ENCODE measurements around the gene ZMAT5. TPM values are rescaled to one million over a fixed set of nuclear protein-coding genes. Genes with fewer than 3 reads are reported as not detected.

Gene ZMAT5
- total RNA-seq, 1 experiment from 2014 or later: 24.2 TPM

- Histone ChIP-seq H3K9ac (ENCODE audit: low read length) (no peak overlapping the region), H3K9me2 (replicated peaks; ENCODE audit: low read length) (no peaks in the 10 kb centered on the region), H4K20me1 (ENCODE audit: low read length) (no peaks in the 10 kb centered on the region), H3K4me3 (ENCODE audit: low read length) (no peak overlapping the region), H3K4me1 (ENCODE audit: insufficient read depth, low read length) (peaks cover 21% of the 10 kb centered on the region), H2AFZ (ENCODE audit: low read length) (no peak overlapping the region), H3K27me3 (ENCODE audit: low read length) (no peaks in the 10 kb centered on the region), H3K36me3 (ENCODE audit: low read depth, low read length) (peaks cover 5% of the 10 kb centered on the region), H3K27ac (ENCODE audit: low read length) (no peak overlapping the region), H3K79me2 (ENCODE audit: low read length) (peaks cover 41% of the 10 kb centered on the region), H3K4me2 (ENCODE audit: low read length) (no peak overlapping the region; the same call in 1 of the 2 replicates), H3K9me3 (ENCODE audit: low read length) (no peaks in the 10 kb centered on the region), H3F3A (ENCODE audit: low read length, unreplicated experiment) (no peaks in the 10 kb centered on the region)
- TF ChIP-seq EZH2phosphoT487 (IDR thresholded peaks at IDR 0.05; ENCODE audit: borderline replicate concordance, low read length): no peak
- DNase-seq (no peak), ATAC-seq (no peak)
- intact Hi-C loops (cut with micrococcal nuclease): loop anchor here (10.0 kb wide), 2 partner anchors 65 to 135 kb away; partner anchors contain the start of gene ASCC2
- ChIA-PET POLR2A (ENCODE audit: unreplicated experiment) (no interaction called here), CTCF (no interaction called here)
- BruUV-seq (replicated peaks): no TSS peak
Observed at GRCh38 chr22:29769723-29770321, 3.0 kb upstream of the ZMAT5 start.

GRCh38 chr22:29768052-29768693 lies 1.4 kb upstream of the ZMAT5 start:
- ATAC-seq (no peak), DNase-seq (no peak)
- Histone ChIP-seq H2AFZ (ENCODE audit: low read length) (no peak overlapping the region), H3K9ac (ENCODE audit: low read length) (peak overlapping the region; percentile 99), H3K79me2 (ENCODE audit: low read length) (peaks cover 41% of the 10 kb centered on the region), H3K36me3 (ENCODE audit: low read depth, low read length) (peaks cover 5% of the 10 kb centered on the region), H3K4me3 (ENCODE audit: low read length) (peak overlapping the region; percentile 100), H3K9me2 (replicated peaks; ENCODE audit: low read length) (no peaks in the 10 kb centered on the region), H4K20me1 (ENCODE audit: low read length) (no peaks in the 10 kb centered on the region), H3K4me1 (ENCODE audit: insufficient read depth, low read length) (peaks cover 17% of the 10 kb centered on the region), H3K27ac (ENCODE audit: low read length) (0 out of 2 replicates have a peak overlapping the region, but pooled peaks have one; percentile 79), H3K9me3 (ENCODE audit: low read length) (no peaks in the 10 kb centered on the region), H3K4me2 (ENCODE audit: low read length) (peak overlapping the region; percentile 91), H3K27me3 (ENCODE audit: low read length) (no peaks in the 10 kb centered on the region), H3F3A (ENCODE audit: low read length, unreplicated experiment) (no peaks in the 10 kb centered on the region)
- no TSS peak for BruUV-seq (replicated peaks)
- ChIA-PET POLR2A (ENCODE audit: unreplicated experiment) (no interaction called here), CTCF (no interaction called here)
- intact Hi-C loops (cut with micrococcal nuclease): loop anchor here (10.0 kb wide), 1 partner anchor 137 kb away; no protein-coding TSS in a partner anchor
- TF ChIP-seq EZH2phosphoT487 (IDR thresholded peaks at IDR 0.05; ENCODE audit: borderline replicate concordance, low read length): no peak
- TF ChIP-seq EZH2 (IDR thresholded peaks at IDR 0.05; ENCODE audit: low read length, unreplicated experiment): no peak
- TF ChIP-seq CTCF (conservative IDR thresholded peaks at IDR 0.05; ENCODE audit: low read depth, low read length): no peak

- peak within 1 kb of the TSS; percentile 98 for H2AFZ ChIP-seq (ENCODE audit: low read length)
- TF ChIP-seq CTCF (conservative IDR thresholded peaks at IDR 0.05; ENCODE audit: low read depth, low read length): no peak
- TF ChIP-seq EZH2 (IDR thresholded peaks at IDR 0.05; ENCODE audit: low read length, unreplicated experiment): no peak
- TF ChIP-seq EZH2phosphoT487 (IDR thresholded peaks at IDR 0.05; ENCODE audit: borderline replicate concordance, low read length): no peak
- H3K36me3 ChIP-seq (ENCODE audit: low read depth, low read length): peaks cover 5% of the 10 kb centered on the region
- CTCF ChIA-PET: interaction anchor here (0.7 kb wide), 1 partner anchor 310 kb away, joined by 3 read pairs; no protein-coding TSS in a partner anchor
- intact Hi-C loops (cut with micrococcal nuclease): loop anchor here (2.0 to 10.0 kb wide), 2 partner anchors 67 to 137 kb away; no protein-coding TSS in a partner anchor
- H3K4me3 ChIP-seq (ENCODE audit: low read length): peak within 1 kb of the TSS; percentile 100
- H3K79me2 ChIP-seq (ENCODE audit: low read length): peaks cover 41% of the 10 kb centered on the region
- ATAC-seq (peak; percentile 64), DNase-seq (peak; percentile 82)
- no peaks in the 10 kb centered on the region for H3K27me3 ChIP-seq (ENCODE audit: low read length)
- H3F3A ChIP-seq (ENCODE audit: low read length, unreplicated experiment): peaks cover 4% of the 10 kb centered on the region
- TSS peak; percentile 81 for BruUV-seq (replicated peaks)
- no peaks in the 10 kb centered on the region for H3K9me3 ChIP-seq (ENCODE audit: low read length)
- POLR2A ChIA-PET (ENCODE audit: unreplicated experiment): interaction anchor here (0.6 to 0.7 kb wide), 3 partner anchors 33 to 56 kb away, joined by 3 to 10 read pairs (median 5); no protein-coding TSS in a partner anchor
- H3K9ac ChIP-seq (ENCODE audit: low read length): peak within 1 kb of the TSS; percentile 99
- no peaks in the 10 kb centered on the region for H4K20me1 ChIP-seq (ENCODE audit: low read length)
- H3K9me2 ChIP-seq (replicated peaks; ENCODE audit: low read length): no peaks in the 10 kb centered on the region
- peak within 1 kb of the TSS; percentile 79 for H3K27ac ChIP-seq (ENCODE audit: low read length)
- H3K4me1 ChIP-seq (ENCODE audit: insufficient read depth, low read length): peaks cover 9% of the 10 kb centered on the region; the same call in 1 of the 2 replicates
- H3K4me2 ChIP-seq (ENCODE audit: low read length): peak within 1 kb of the TSS; percentile 91
Observed at GRCh38 chr22:29767171-29768051, 604 bp upstream of the ZMAT5 start, which contains the start of gene UQCR10. Gene UQCR10 (plus strand): TSS chr22:29767369. CDS start chr22:29767399, 30 bp downstream.

Data from PC-3 (cell line).